ENCODE measurements around the gene GNG13. TPM values are rescaled to one million over a fixed set of nuclear protein-coding genes. Genes with fewer than 3 reads are reported as not detected.

The GNG13 gene
- total RNA-seq, 1 experiment from 2014 or later, result not detected

DNA sequence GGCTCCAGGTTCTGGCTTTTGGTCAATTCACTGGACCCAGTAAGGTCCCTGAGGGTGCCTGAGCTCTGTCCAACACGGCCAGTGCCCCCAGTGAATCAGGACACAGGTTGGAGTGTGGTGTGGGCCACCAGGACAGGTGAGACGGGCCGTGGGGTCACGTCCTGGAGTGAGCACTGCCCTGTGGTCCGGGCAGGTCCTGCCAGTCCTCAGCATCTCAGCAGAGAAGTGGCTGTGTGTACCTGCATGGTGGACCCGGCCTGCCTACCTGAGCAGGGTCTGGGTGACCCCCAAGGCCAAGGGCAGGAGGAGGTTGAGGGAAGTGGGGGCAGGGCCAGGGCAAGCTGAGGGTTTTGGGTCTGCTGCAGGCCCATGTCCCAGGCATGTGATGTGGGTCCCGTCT is 1.9 kb upstream of the GNG13 start:
- H3K27me3 ChIP-seq (ENCODE audit: insufficient read depth, low read length), result peaks cover 5% of the 10 kb centered on the region; the same call in 1 of the 2 replicates
- H3T11ph ChIP-seq (ENCODE audit: low read length), result no peak overlapping the region
- H2BK15ac ChIP-seq (ENCODE audit: low read depth, low read length), result no peak overlapping the region
- Mint-ChIP-seq H3K4me1 (no peaks in the 10 kb centered on the region), H3K27ac (no peak overlapping the region), H3K4me3 (no peak overlapping the region), H3K27me3 (ENCODE audit: low read depth) (peaks cover 68% of the 10 kb centered on the region), H3K36me3 (ENCODE audit: insufficient read depth in 1 of 3, low read depth in 3 of 3) (peaks cover 5 to 11% (median 7%) of the 10 kb centered on the region in 3 experiments; a peak in 4 of 7 replicates), H3K9me3 (peaks cover 0 to 3% of the 10 kb centered on the region in 2 experiments; a peak in 1 of 5 replicates)
- no peaks in the 10 kb centered on the region for H3K79me1 ChIP-seq (ENCODE audit: insufficient read depth, low read depth, low read length, poor library complexity, severe bottlenecking)
- H2BK5ac ChIP-seq (ENCODE audit: insufficient read length, low read length), result no peak overlapping the region
- no peak overlapping the region; the same call in 1 of the 2 replicates for H3K14ac ChIP-seq (ENCODE audit: insufficient read depth, low read length)
- H3K4me2 ChIP-seq (ENCODE audit: insufficient read depth, insufficient read length, low read length), result no peak overlapping the region
- H4K20me1 ChIP-seq (ENCODE audit: control insufficient read depth, insufficient read depth, insufficient read length), result no peaks in the 10 kb centered on the region
- no peaks in the 10 kb centered on the region for H3K4me1 ChIP-seq (ENCODE audit: insufficient read depth, low read length)
- no peak overlapping the region for H4K91ac ChIP-seq (ENCODE audit: insufficient read length, low read depth, low read length)
- H3K18ac ChIP-seq (ENCODE audit: insufficient read length, low read depth, low read length), result no peak overlapping the region
- H3K23ac ChIP-seq (ENCODE audit: insufficient read length, low read depth, low read length), result no peak overlapping the region
- no peak for DNase-seq
- H4K5ac ChIP-seq (ENCODE audit: insufficient read length, low read depth, low read length), result no peak overlapping the region
- no peak overlapping the region for H3K9ac ChIP-seq (ENCODE audit: extremely low read depth, insufficient read length, low read length)
- H2AK5ac ChIP-seq (ENCODE audit: insufficient read length, low read length), result no peak overlapping the region
- H2BK20ac ChIP-seq (ENCODE audit: low read depth, low read length, poor library complexity, severe bottlenecking), result no peak overlapping the region
- TF ChIP-seq, protein P1, sequence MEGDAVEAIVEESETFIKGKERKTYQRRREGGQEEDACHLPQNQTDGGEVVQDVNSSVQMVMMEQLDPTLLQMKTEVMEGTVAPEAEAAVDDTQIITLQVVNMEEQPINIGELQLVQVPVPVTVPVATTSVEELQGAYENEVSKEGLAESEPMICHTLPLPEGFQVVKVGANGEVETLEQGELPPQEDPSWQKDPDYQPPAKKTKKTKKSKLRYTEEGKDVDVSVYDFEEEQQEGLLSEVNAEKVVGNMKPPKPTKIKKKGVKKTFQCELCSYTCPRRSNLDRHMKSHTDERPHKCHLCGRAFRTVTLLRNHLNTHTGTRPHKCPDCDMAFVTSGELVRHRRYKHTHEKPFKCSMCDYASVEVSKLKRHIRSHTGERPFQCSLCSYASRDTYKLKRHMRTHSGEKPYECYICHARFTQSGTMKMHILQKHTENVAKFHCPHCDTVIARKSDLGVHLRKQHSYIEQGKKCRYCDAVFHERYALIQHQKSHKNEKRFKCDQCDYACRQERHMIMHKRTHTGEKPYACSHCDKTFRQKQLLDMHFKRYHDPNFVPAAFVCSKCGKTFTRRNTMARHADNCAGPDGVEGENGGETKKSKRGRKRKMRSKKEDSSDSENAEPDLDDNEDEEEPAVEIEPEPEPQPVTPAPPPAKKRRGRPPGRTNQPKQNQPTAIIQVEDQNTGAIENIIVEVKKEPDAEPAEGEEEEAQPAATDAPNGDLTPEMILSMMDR (conservative IDR thresholded peaks at IDR 0.05), result no peak
- no peak overlapping the region for H2AFZ ChIP-seq (ENCODE audit: low read length)
- no peak overlapping the region for H2BK120ac ChIP-seq (ENCODE audit: low read depth, low read length, poor library complexity, severe bottlenecking)
- H3K27ac ChIP-seq (ENCODE audit: insufficient read length, low read depth, low read length), result no peak overlapping the region
- no peaks in the 10 kb centered on the region for H3K79me2 ChIP-seq (ENCODE audit: insufficient read depth, low read length)
- no peak overlapping the region for H3K56ac ChIP-seq (ENCODE audit: insufficient read length, low read depth, low read length)
- no peak overlapping the region for H4K8ac ChIP-seq (replicated peaks; ENCODE audit: insufficient read length, low read depth, low read length)
- no peak overlapping the region for H3K4ac ChIP-seq (ENCODE audit: low read depth, low read length)
- H3K23me2 ChIP-seq (ENCODE audit: insufficient read length, low read depth, low read length, poor library complexity, severe bottlenecking), result peaks cover 4% of the 10 kb centered on the region
- no peaks in the 10 kb centered on the region for H3K9me3 ChIP-seq (ENCODE audit: control insufficient read depth, low read depth, low read length)
- no peak overlapping the region for H2BK12ac ChIP-seq (ENCODE audit: insufficient read length, low read depth, low read length)
- WGBS (ENCODE audit: extremely low coverage, insufficient read length, low lambda C conversion rate), result no CpG with 5 or more reads among the region's 7 CpGs
